ENCODE measurements around the gene EREG.

- TF ChIP-seq CTCF (IDR thresholded peaks at IDR 0.05; ENCODE audit: low read depth, low read length, poor library complexity, severe bottlenecking) (no peak), EZH2phosphoT487 (IDR thresholded peaks at IDR 0.05; ENCODE audit: borderline replicate concordance, low read length) (no peak)
These were observed 3.3 kb upstream of the EREG start for GRCh38 chr4:74361671-74362070.
